Stimulated activated CD4-positive, alpha-beta T cell treated with anti-CD3 and anti-CD28 coated beads, TNF-alpha, amount 100 ng/mL, for 48 hours (primary cell): ENCODE results near the gene FBXW5.

ENCODE experiments used
- DNase-seq, 3 donors: peaks; one replicate each; pipeline ENCODE4 v3.0.0-alpha.2; 2020; ENCODE audit warnings: low read depth in 3 of 3

FBXW5 gene

DNA sequence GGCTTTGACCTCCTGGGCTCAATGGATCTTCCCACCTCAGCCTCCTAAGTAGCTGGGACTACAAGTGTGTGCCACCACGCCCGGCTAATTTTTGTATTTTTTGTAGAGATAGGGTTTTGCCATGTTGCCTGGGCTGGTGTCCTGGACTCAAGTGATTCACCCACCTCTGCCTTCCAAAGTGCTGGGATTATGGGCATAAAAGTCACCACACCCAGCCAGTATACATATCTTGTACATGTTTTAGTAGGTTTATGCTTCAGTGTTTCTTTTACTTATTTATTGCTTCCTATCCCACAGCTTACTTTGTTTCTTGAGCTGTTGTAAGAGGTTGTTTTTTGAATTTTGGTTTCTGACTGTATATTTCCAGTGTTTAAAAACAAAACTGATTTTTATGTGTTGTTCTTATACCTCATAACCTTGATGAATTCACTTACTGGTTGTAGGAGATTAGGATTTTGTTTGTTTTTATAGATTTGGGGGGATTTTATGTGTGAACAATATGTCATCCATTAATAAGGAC, 12.9 kb downstream of the FBXW5 start:
- no peak for DNase-seq

DNA sequence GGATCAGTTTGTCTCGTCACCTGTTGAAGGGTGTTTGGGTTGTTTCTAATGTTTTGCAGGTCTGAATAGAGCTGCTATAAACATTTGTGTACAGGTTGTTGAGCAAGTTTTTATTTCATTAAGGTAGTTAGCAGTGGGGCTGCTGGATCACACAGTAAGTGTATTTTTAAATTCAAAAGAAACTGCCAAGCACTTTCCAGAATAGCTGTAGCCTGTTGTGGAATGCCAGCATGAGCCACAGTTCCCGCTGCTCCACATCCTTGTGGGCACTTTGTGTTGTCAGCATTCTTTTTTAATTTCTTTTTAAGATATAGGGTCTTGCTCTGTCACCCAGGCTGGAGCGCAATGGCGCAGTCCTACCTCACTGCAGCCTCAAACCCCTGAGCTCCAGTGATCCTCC, 14.5 kb downstream of the FBXW5 start:
- DNase-seq: no peak

GRCh38 chr9:136928591-136928990, 15.9 kb downstream of the FBXW5 start:
- no peak for DNase-seq

DNA sequence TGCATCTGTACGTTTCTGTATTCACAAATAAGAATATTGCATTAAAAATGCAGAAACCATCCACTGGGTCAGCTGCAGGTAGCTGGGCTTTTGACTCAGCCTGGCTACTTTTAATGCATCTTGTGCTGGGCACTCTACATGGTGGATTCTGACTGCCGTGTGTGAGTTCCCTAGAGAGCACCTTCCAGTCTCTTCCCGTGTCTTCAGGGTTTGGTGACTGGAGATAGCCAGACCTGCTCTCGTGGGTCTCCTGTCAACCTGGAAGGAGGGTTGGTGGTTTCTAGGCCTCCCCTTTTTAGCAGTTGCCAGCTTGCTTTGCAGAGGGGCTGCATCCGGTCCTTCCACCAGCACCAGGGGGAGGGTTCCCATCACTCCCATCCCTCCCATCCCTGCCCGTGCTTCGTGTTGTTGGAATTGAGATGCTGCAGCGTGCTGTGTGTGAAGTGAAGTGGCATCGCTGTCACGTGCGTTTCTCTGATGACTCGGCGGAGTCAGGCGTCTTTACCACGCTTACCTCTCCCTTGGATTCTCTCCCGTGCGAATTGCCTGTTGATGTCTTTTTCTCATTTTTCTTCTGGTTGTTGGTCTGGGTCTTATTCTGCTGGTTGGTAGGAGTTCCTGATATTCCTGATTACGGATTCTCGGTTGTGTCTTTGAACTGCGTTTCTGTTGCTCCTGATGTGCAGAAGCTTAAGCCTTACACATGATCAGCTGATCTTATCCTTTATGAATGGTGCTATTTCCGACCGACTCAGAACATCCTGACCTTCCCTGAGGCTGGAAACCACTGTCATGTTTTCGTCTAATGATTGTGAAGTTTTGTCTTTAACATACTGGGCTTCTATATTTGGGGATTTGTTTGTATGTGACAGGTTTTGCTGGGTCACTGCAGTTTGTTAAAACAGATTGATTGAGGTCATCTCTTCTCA, 16.9 kb downstream of the FBXW5 start:
- no peak for DNase-seq

- no peak for DNase-seq
Observed at GRCh38 chr9:136926749-136927148, 17.8 kb downstream of the FBXW5 start.

DNA sequence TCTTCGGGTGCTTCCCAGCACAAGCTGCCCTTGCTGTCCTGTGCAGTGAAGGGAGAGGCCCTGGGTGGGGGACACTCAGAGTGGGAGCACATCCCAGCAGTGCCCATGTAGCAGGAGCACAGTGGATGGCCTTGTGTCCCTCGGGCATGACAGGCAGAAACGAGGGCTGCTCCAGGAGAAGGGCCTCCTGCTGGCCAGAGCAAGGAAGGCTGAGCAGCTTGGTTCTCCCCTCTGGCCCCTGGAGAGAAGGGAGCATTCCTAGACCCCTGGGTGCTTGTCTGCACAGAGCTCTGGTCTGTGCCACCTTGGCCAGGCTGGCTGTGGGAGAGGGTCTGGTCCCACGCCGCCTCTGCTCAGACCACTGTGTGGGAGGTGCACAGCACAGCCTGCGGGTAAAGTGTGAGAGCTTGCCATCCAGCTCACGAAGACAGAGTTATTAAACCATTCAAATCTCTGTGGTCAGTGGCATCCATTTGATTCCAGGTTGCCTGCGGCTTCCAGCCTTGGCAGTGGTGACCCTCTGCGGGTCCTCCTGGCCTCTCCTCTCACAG, 18.3 kb downstream of the FBXW5 start:
- no peak for DNase-seq

DNA sequence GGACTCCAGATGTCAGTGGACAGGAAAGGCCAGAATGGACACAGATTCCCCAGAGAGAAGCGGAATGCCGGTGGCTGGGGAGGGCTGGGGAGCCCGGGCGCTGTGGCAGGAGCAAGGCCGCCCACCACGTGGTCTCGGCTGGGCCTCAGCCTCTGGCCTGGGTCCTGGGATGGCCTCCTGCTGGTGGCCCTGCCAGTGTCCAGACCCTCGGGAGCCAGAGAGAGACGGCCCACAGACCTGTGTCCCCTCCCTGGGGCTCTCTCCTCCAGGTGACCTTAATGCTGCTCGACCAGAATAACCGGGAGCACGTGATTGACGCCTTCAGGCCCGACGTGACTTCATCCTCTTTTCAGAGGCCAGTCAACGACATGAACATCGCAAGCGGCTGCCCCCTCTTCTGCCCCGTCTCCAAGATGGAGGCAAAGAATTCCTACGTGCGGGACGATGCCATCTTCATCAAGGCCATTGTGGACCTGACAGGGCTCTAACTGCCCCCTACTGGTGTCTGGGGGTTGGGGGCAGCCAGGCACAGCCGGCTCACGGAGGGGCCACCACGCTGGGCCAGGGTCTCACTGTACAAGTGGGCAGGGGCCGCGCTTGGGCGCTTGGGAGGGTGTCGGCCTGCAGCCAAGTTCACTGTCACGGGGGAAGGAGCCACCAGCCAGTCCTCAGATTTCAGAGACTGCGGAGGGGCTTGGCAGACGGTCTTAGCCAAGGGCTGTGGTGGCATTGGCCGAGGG, 19.0 kb downstream of the FBXW5 start:
- no peak for DNase-seq

DNA sequence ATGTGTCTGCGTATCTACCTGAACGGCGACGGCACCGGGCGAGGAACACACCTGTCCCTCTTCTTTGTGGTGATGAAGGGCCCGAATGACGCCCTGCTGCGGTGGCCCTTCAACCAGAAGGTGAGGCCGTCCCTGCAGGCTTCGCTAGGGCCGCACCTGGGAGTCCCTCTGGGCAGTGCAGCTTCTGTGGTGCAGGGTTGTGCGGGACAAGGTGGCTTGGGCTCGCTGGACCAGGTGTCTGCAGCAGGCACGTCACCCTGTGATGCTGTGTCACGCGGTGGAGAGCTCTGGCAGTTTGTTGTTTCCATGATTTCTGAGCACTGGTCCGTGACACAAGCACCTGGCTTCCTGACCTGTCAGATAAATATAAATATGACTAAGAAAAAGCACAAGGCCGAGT, 20.7 kb downstream of the FBXW5 start:
- no peak for DNase-seq

- no peak for DNase-seq
Observed at GRCh38 chr9:136922540-136922939, 22.0 kb downstream of the FBXW5 start.

DNA sequence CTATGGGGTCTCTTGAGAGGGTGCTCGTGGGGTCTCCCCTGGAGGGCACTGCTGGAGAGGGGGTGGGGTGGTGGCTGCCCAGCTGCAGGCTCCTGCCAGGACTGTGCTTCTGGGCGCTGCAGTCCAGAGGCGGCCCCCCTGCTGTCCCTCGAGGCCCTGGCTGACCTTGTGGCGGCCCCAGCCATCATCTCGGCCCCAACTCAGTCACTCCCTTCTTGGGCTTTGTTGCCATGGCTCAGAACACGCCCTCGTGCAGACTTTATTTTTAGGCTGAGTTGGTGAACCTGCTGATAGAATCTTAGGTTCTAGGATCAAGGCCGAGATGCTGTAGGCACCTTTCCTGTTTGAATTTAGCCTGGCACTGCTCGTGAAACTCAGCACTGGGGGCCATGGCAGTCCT, 22.8 kb downstream of the FBXW5 start:
- DNase-seq: no peak

GRCh38 chr9:136921307-136921706, 23.2 kb downstream of the FBXW5 start:
- DNase-seq: no peak

- DNase-seq: no peak
Observed at GRCh38 chr9:136920734-136921231, 23.8 kb downstream of the FBXW5 start.

DNA sequence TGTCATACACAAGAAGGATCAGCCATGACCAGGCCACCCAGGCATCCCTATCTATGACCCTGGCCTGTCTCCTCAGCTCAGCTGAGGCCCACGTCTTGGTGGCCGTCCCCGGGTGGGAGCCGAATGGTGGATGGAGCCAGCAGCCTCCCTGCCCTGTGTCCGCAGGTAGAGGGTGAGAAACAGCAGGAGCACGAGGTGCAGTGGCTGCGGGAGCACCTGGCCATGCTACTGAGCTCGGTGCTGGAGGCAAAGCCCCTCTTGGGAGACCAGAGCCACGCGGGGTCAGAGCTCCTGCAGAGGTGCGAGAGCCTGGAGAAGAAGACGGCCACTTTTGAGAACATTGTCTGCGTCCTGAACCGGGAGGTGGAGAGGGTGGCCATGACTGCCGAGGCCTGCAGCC, 24.5 kb downstream of the FBXW5 start:
- no peak for DNase-seq

GRCh38 chr9:136917902-136918301, 26.6 kb downstream of the FBXW5 start:
- no peak for DNase-seq

DNA sequence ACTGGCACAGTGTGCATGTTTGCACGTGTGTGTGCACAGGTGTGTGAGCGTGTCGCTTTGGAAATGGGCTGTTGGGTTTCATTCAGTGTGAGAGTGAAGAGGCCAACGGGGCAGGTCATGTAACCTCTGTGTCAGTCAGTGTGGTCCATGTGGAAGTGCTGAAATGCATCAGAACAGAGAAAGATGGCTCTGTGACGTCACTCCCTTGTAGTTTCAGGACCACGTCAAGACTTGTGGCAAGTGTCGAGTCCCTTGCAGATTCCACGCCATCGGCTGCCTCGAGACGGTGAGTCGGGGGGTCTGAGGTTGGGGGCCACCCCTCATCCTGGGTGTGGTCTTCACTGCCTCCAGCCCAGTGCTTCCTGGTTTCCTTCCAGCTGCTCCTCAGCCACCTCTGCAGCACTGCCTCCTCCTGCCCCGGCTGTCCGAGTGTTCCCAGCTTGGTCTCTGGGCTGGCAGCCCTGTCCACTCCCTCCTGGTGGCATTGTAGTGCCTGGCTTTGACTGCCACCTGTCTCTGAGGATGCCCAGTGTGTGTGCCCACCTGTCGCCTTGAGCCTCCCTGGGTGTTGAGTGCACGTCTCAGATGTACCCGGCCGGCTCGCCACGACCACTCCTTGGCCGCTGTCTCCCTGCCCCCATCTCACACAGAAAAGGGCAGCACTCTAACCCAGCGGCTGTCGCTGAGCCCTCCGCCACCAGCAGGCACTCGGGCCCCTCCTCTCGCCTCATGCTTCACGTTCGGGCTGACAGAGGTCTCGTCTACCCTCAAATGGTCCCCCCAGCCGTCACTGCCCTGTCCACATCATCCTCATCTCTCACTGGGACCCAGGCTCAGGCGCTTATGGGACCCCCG, 28.0 kb downstream of the FBXW5 start:
- DNase-seq: no peak

- no peak for DNase-seq
Observed at GRCh38 chr9:136915632-136916329, 28.8 kb downstream of the FBXW5 start.

DNA sequence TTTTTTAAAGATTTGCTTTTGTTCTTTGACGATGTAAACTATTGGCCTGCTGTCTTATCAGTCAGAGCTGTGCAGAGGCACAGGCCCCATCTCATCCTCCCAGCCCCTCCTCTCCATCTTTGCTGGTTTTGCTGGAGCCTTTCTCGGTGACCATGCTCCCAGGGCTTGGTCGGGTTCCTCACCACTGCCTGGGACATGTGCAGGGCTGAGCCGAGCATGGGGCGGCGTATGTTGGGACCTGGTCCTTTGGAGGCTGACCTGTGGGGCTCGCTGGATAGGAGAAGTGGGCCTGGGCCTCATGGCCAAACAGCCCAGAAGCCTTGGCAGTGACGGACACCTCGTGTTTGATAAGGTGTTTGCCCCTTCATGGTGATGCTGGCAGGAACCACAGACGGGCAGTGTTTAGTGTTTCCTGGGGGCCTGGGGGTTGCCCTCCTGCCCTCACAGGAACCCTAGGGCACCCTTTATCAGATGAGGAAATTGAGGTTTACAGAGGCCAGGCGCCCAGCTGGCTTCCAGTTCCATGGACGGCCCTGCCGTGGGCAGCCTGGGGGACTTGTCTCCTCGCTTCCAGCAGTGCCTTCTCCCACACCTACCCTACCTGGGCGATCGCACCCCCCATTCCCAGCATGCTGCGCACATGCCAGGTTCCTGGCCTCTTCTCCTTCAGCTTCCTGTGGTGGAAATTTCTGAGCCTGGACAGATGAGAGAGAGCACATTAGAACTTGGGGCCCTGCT, 30.7 kb downstream of the FBXW5 start:
- no peak for DNase-seq

GRCh38 chr9:136910901-136911245, 33.7 kb downstream of the FBXW5 start:
- no peak for DNase-seq

GRCh38 chr9:136910197-136910900, 34.2 kb downstream of the FBXW5 start:
- DNase-seq: no peak
